Pons (tissue), 1 donor: ENCODE data around the gene CLPSL2.

Experiments used
- DNase-seq: peaks from one replicate; pipeline ENCODE4 v3.0.0-alpha.2; 2016; ENCODE audit warnings: low spot score

Gene CLPSL2

DNA sequence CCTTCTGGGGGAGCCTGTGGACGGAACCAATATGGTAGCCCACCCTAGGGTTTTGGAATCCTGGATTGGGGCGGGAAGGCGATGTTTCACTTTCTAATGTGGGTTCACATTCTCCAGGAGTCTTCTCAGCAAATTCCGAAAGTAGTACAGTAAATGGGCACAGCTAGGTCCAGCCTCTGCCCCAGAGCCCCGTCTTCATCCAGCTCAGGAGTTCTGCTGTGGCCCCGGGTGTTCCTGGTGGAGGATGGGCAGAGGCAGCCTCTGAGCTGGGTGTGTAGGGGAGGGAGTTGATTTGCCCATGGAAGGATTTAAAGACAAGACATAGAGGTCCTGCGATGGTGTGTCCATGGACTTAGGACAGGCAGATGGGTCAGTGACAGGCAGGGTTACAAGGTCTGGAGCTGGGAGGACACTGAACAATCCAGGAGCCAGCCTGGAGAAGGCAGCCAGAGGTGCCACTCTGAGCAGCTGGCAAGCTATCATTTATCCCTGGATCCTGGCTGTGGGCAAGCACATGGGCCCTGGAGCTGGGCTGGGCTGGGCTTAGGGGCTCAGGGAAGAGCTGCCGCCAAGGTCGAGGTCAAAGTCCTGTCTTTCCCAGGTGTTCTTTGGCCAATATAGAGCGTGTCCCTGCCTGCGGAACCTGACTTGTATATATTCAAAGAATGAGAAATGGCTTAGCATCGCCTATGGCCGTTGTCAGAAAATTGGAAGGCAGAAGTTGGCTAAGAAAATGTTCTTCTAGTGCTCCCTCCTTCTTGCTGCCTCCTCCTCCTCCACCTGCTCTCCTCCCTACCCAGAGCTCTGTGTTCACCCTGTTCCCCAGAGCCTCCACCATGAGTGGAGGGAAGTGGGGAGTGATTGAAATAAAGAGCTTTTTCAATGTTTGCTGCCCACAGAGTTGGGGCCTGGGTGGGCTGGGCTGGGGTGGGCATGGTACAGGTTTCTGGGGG lies 11.1 kb downstream of the CLPSL2 start:
- DNase-seq: no peak

DNA sequence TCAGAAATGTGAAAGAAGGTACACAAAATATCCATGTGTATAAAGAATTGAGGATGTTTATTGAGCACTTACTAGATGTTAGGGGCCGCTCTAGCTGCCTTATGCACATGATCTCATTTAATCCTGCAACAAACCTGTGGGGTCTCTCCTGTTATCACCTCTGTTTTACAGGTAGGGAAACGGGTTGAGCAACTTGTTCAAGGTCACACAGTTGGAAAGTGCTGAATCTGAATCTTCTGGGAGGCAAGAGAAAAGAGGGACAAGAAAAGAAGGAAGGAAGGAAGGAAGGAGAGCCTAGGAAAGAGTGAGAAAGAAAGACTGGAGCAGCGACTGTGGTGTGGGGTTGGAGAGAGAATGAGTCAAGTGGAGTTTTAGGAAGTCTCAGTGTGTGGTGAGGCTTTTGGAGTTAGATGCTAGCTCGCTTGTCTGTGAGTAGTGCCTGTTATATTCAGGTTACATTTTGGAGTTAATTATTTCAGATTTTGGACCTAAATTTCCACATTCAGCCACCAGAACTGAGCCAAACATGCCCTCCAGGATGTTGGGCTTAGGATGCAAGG lies 12.1 kb downstream of the CLPSL2 start:
- no peak for DNase-seq

DNA sequence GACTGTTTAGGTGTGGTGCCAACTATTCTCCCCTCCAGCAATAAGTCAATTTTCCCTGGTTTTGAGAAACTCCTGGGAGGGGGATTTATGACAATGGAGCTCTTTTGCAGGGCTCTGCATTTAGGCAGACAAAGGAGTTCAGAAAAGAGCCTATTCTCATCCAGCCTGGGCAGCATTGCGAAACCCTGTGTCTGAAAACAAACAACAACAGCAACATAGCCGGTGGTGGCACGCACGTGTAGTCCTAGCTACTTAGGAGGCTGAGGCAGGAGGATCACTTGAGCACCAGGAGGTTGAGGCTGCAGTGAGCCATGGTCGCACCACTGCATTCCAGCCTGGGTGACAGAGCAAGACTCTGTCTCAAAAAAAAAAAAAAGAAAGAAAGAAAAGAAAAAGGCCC lies 14.3 kb downstream of the CLPSL2 start:
- no peak for DNase-seq

DNA sequence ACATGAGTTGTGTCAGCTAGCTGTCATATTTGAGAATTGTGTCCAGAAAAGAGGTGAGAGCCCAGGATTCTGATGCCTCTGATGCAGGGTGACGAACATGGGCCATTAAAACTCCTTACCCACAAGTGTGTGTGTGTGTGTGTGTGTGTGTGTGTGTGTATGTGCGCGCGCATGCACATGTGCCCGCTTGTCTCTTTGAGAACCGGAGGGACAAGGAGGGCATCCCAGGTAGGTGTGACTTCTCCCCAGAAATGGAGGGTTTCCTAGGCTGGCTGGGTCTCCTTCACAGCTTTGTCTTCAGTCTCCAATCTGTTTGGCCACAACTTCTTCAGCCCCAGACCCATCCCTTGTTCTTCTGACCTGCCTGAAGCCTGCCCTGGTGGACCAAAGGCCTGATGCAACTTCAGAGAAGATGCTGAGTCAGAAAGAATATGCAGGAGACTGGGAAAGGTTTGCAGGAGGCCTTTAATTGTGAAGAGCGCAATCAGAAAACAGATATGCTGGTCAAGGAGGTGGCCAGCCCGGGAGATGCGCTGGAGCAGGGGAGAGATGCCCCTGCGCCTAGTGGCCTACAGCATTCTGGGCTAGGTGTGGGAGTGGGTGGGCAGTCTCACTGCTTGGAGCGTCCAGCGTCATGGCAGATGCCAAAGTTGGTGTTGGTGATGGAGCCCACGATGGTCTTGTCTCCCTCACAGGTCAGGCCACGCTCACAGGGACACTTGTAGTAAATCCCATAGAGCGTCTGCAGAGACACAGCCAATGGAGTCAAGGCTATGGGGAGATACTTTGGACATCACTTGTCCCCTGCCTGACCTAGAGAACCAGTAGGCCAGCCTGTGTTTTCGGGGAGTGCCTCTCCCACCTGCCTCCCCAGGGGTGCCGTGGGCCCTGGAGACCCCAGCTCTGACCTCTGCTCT lies 18.4 kb downstream of the CLPSL2 start:
- no peak for DNase-seq

DNA sequence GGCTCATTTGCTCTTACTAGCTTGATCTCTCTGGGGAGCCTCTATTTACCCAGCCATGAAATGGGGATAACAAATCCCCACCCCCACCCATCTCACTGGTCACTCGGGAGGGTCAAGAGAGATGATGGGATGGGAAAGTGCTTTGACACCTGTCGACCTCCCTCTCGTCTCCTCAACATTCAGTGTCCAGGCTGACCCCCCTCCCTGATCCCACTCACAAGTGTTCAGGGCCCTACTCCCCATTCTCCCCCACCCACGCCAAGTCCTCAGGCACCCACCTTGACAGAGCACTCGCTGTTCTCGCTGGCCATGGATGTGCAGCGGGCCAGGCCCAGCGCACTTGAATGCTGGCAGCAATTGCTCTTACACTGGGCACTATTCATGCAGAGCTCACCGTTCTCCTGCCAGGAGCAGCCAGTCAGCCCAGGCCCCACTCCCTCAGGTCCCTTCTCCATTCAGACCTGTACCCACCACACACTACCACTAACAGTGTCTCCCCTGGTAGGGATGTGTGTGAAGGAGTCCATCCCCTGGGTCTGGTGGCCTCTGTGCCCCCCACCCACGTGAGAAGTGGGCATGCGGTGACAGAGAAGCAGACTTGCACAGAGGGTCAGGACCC lies 19.2 kb downstream of the CLPSL2 start:
- DNase-seq: no peak

DNA sequence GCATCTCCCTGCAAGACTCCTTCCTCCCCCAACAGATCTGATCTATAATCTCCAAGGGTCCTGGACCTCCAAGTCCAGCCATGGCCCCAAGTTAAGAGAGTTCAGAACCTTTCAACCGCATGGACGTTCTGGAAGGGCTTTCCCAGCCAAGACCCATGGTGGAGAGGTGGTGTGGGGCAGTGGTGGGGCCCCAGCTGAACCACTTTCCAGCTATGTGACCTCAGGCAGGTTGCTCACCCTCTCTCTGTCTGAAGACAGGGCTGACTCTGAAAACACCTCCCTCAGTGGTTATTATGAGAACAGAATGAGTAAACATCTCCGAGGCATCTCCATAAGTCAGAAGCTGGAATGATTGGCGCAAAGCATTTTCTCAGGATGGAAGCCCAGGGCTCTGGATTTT lies 19.8 kb downstream of the CLPSL2 start:
- no peak for DNase-seq

DNA sequence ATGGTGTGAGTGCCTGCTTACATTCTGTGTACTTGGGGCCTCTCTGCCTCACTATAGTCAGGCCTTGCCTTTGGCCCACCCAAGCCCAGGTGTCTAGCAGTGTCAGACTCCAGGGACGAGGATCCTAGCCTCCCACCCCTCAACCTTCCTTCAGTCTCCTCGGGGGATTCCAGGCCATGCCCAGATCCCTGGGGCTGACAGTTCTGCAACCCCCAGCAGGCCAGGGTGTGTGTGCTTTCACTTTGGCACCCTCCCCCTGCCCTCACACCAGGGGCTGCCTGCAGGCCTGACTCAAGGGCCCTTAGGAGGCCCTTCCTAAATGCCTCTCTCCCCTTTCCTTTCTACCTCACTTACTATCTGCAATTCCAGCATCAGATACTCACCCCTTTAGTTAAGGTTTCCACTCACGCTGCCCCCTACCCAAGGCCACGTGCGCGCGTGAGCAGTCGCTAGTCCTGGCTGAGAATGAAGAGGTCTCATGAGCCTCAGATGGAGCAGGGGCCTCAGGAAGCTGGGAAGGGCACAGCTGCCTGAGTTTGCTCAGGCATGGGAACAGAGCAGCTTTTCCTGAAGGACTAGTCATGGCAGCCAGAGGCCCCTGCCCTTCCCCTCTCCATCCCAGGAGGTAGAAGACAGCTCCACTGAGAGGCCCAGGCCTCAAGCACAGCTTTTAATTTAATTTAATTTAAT lies 21.6 kb downstream of the CLPSL2 start:
- DNase-seq: no peak

DNA sequence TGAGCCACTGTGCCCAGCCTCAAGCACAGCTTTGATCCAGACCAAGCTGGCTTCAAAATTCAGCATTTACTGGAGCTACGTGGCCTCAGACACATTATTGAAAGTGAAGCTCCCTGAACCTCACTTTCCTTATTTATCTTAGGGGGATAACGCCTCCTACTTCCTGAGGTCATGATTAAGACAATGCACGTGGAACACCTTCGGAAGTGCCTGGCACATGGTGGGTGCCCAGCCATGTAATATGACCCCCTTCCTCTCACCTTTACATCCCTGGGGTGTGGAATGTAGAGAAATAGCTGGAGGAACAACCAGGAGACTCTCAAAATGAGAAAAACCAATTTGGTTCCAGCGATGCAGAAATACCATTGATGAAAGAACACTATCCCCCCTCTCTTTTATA lies 22.3 kb downstream of the CLPSL2 start:
- no peak for DNase-seq

DNA sequence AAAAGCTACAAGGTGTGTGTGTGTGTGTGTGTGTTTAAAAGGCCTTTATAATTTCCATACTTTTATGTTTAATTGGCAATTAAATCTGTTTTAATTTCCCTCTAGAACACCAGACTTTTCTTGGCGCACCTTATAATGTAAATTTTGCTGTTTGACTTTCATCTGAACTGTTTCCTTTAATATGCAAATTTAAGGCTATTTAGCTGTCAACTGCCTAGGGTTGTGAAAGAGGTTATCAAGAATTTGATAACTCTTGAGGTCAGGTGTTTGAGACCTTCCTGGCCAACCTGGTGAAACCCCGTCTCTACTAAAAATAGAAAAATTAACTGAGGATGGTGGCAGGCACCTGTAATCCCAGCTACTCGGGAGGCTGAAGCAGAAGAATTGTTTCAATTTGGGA lies 24.8 kb downstream of the CLPSL2 start:
- no peak for DNase-seq

DNA sequence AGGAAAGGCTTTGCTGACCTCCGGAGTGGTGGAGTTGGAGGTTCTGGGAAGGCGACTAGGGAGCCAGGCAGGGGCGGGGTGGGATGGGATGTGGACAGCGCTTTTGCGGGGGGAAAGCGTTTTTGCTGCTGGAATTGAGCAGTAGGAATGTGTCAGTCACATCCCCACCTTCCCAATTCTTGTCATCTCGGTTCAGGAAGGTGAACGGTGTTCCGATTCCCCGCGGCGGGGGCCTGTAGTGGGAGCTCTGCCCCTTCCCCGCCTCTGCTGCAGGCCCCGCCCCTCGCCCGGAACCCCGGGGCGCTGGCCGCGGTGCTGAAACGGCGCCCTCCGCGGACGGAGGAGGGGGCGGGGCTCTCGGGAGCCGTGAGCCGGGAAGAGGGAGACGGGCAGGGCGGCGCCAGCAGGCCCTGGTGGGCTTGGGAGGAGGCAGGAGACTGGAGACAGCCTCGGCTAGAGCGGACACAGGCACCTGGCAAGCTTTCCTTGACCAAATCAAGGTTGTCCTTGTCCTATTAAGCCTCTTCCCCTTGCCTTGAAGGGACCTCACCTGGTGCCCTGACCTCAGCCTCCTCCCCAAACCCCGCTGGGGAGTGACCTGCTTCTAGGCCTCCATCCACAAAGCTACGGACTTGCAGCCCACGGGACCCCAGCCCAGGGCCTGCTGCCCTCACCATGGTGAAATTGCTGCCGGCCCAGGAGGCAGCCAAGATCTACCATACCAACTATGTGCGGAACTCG lies 28.8 kb downstream of the CLPSL2 start, which contains the start of gene LHFPL5:
Gene LHFPL5, plus strand, starts transcription at position 357 of the 741 bp plus-strand sequence. Its CDS starts 319 bp downstream, at position 676.
- DNase-seq: no peak

DNA sequence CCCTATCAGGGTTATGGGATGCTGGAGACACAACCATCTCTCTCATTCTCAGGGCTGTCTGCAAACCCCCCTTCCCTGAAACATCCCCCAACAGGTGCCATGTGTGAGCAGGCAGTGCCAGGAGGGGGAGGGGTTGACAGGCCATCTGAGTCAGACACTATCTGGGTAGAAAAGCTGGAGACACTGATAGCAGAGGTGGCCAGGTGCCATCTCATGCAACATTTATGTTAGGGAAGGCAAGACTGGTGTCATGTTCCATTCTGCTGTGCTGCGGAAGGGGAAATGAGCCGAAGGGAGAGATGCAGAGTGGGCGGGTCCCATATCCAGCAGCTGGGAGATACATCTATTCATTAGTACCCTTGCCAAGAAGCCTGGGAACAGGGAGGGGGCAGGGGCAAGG lies 32.3 kb downstream of the CLPSL2 start:
- DNase-seq: no peak

DNA sequence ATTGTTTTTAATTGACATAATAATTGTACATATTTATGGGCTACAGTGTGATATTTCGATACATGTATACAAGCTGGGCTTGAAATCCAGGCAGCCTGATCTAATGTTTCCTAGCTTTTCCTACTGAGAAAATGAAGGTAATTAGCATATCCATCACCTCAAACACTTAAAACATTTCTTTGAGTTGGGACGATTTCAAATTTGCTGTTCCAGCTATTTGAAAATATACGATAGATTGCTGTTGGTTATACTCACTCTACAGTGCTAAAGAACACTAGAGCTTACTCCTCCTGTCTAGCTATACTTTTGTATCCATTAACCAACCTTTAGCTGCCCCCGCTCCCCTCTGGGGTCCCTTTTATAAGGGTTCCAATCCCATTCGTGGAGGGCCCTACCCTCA lies 33.4 kb downstream of the CLPSL2 start:
- no peak for DNase-seq

DNA sequence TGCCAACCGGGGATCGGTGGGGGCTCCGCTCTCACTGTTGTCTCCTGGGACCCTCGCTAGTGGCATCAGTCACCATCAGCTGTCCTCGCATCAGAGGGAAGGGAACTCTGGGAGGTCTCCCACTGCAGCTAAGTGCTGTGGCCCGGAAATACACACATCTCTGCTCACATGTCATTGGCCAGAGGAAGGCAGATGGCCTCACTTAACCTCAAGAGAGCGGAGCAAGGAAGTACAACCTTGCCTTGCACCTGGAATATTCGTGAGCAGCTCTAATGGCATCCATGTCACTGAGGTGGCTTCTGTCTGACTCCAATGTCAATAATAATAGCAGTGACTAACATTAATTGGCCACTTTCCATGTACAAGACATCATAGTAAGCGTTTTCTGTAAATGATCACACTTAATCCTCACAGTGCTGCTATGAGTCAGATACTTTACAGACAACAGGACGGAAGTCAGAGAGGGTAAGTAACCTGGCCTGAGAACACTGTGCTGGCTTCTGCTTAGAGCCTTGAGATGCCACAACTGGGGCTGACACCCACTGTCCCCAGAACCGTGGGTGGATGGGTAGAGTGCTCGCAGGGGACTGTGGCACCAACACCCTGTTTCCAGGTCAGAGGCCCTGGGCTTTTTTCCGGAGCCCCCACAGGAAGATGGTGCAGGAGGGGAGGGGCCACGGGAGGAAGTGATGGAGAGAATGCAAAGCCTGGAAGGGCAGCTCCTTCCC lies 34.7 kb downstream of the CLPSL2 start:
- no peak for DNase-seq

DNA sequence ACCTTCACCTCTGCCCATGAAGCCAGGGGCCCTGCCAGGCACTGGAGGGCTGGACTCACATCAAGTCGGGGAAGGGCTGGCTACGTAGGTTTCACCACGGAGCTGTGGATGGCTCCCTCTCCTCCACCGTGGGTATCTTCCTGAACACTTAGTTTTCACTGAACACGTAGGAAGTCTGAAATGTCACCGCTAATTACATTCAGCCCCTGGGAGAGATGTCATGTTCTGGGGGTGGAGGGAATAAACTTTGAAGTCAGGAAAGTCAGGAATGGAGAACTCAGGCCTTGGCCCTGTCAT lies 35.2 kb downstream of the CLPSL2 start:
- no peak for DNase-seq

DNA sequence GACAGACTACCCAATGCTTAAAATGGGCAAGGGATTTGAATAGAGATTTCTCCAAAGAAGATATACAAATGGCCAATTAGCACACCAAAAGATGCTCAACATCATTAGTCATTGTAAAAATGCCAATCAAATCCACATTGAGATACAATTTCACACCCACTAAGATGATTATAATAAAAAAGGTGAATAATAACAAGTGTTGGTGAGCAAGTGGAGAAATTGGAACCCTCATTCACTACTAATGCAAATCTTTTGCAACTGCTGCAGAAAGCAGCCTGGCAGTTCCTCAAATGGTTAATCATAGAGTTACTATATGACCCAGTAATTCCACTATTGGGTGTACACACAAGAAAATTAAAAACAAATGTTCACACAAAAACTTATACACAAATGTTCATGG lies 41.1 kb downstream of the CLPSL2 start:
- no peak for DNase-seq

DNA sequence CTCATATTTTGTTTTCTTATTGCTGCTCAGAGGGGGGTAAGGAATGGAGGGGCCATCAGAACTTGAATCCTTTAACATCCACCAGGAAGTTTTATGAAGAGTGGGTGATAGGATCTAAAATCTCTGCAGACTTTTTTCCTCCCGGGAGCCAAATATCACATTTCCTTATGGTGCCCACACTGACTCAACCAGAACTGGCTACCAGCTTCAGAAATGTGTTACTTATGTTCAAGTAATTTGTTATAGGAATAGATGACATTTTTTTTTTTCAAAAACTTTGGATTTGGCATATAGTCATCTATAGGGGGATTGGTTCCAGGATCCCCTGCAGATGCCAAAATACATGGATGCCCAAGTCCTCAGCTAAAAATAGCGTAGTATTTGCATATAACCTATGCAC lies 47.2 kb downstream of the CLPSL2 start:
- DNase-seq: no peak

DNA sequence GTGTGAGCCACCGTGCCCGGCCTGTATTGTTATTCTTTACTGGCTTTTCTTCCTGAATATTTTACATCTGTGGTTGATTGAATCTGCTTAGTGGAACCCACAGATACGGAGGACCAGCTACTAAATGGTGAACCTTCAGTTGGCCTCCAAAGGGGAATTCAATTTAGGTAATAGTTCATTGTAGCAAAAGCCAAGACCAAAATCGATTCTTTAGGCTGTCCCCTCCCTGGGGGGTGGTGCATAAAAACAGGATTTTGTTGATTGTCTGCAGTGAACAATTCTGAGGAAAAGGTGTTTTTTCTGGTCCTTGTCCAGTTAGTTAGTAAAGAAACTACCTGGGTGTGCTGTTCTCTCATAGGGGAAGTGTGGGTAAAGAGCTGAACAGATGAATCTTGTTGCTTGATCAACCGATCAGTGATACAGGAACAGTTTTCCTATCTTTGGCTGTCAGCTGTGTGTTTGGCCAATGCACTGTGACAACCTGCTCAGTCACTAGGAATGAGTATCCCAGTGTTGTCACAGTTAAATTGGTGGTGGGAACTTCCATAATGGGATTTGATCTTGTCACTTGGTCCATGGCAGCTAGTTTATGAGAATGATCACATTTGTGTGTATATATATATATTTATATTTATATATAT lies 48.3 kb downstream of the CLPSL2 start:
- DNase-seq: no peak
